Islet of Langerhans (tissue), 1 donor: ENCODE measurements around the gene ANKEF1.
"Not testable (repeated sequence)": the region's sequence is repeated elsewhere in the genome, so short reads cannot be mapped to it uniquely, and the experiment has no call there.

Experiments
- FAIRE-seq: peaks from one replicate; lab custom pipeline; 2011; peaks lifted over from hg19 to GRCh38; lab: Jason Lieb, UNC

Gene ANKEF1

DNA sequence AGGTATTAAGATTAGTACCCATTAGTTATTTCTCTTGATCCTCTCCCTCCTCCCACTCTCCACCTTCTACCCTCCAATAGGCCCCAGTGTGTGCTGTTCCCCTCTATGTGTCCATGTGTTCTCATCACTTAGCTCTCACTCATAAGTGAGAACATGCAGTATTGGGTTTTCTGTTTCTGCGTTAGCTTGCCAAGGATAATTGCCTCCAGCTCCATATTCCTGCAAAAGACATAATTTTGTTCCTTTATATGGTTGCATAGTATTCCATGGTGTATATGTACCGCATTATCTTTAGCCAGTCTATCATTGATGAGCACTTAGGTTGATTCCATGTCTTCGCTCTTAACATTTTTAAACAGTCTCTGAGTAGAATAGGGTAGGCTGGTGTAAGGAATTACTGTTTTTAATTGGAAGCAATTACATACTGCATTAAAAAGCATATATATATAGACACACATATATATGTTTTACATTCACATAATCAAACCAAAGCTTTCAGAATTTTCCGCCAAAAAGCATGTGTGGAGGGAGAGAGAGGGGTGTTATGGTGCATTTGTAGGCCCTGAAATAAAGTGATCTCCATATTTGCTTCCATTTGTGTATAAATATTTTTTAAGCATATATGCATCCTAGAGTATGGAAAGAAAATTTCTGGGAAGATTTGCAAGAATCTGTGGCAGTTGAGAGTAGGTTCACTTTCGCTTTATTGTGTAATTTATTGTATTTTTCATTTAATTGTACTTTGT lies 709 bp upstream of the ANKEF1 start:
- FAIRE-seq: peak; percentile 9

DNA sequence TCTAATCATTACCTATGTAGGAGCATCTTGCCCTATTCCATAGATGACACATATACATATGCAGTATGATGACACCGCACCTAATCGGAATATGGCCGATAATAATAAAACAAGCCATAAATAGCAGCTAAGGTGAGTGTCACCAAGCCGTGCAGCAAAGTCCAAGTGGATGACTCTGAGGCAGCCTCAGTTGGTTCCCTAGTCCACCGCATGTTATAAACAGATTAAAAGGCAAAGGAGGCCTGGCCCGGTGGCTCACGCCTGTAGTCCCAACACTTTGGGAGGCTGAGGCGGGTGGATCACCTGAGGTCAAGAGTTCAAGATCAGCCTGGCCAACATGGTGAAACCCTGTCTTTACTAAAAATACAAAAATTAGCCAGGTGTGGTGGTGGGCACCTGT lies 1.5 kb downstream of the ANKEF1 start:
- not testable (repeated sequence) for FAIRE-seq

DNA sequence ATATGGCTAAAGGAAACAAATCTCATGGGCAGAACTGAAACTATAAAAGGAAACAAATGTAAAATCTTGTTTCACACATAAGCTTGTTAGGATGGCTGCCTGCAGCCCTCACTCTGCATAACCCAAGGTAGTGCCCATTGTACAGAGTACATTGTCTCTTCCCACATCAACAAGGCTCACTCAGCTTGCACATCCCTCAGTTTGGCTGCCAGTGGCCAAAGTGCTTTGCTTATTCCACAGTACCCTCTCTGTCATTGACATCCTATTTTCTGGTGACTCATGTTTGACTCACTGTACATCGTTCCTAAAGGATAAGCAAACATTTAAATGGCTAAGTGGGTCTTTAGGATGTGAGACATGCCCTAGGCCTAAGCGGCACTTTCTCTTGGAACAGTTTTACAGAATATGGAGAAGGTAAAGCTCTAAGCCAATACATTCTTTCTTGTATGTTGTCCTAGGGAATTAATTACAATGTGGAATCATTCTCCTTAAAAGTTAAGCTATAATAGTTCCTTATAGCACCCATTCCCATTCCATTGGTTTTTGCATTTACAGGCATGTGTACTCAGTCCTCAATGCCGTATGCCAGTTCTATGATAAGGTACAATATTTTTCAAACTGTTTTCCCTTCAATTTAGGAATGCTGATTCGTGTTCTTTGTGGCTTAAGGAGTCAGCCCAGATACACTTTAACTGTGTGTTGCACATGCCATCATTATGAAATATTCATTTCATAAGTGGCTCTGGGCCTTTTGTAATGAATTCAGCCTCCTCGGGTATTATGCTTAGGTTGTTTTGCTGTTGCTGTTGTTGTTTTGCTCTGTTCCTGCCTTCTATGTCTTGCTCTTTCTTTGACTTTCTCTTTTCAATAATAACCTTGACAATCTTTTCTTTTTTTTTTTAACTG lies 5.5 kb downstream of the ANKEF1 start:
- no peak for FAIRE-seq

DNA sequence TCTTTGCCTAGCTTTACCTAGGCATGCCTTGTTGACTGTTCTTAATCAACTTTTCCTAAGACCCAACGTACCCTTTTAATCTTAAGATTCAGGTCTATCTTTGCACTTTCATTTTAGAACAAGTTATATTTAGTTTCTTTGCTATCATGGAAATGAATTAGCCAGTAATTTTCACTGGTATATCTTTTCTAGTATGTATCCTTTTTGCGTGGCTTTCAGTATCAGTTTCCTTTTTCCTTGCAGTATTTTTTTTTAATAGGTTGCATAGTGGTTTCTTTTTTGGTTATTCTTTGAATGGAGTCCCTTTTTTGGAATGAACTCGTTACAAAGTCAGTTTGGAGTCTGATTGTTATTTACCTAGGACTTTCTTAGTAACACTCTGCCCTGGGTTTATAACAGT lies 7.3 kb downstream of the ANKEF1 start:
- FAIRE-seq: no peak

DNA sequence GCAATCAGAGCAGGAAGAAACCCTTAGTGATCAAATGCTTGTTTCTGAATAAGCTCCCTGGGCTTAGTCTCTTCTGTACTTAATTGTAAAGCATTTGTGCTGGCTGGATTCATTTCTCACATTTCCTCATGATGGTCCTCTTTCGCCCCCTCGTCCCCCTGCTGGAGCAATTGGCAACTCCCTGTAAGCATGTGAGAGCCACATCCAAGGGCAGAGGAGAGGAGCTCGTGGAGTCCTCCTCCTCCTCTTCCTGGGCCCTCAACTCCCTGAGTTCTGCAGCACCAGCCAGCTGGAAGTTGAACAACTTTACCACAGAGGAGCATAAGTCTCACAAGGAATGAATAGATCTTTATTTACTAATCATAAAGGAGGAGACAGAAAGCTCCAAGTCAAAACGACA lies 12.6 kb downstream of the ANKEF1 start:
- FAIRE-seq: peak; percentile 9

DNA sequence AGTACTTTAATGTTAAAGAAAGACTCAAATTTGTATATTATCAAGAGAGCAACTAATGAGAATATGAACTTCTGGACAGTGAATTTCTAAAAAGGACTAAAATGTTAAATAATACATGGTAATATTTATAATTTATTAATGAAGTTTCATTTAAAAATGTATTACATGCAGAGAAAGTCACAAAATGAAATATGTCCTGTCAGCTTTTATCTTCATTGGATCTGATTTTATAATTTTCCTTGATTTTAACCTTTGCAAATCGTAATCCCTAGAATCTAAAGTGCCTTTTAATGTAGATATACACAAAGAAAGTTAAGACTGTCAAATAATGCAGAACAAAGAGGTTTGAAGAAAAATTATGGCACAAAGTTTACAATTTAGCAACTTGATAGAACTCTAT lies 16.4 kb downstream of the ANKEF1 start:
- FAIRE-seq: peak; percentile 83

DNA sequence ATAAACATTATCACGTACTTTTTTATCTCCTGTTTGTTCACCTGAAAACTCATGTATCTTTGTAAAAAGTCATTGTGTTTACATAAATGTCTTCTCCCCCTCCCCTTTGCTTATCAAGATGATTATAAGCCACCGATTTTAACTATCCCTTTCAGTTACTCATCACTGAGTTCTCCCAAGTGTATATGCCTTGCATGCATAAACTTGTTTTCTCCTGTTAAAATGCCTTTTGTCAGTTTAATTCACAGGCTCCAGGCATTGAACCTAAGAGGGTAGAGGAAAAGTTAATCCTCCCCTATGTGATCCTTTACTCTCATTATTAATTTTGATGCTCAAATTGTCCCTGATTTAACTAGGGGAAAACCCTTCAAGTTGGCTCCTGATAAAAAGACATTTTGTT lies 24.2 kb downstream of the ANKEF1 start:
- no peak for FAIRE-seq

DNA sequence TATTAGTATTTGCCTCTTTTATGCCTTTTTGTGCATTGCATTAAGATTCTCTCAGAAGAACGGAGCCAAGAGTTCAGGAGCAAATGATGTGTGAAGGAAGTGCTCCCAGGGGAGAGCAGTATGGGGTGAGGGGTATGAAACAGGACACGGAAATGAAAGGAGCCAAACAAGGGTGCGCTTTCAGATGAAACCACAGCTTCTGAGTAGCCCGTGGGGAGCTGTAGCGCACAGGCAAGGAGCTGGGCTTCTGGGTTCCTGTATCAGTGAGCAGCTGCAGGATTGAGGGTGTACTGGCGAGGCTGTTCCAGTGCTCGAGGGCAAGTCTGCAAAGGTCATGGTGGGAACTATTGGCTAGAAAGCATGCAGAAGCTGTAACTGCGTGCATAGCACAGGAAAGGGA lies 25.4 kb downstream of the ANKEF1 start:
- no peak for FAIRE-seq

DNA sequence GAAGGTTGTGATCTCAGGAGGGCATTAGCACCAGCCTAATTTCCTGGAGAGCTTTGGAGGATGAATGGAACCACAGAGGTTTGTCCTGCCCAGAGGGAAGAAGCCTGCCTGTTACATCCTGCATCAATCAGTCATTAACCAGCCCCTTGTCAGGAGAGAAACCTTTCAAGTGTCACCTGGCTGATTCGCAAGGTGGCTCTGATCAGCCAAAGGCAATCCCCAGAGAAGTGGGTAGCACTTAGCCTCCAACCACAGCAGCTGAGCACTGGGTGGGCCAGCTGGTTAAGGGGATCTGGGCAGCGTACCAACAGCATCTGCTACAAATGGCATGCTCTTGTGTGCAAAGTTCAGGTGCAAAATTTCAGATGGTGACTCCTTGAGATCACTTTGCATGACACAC lies 26.9 kb downstream of the ANKEF1 start:
- no peak for FAIRE-seq

DNA sequence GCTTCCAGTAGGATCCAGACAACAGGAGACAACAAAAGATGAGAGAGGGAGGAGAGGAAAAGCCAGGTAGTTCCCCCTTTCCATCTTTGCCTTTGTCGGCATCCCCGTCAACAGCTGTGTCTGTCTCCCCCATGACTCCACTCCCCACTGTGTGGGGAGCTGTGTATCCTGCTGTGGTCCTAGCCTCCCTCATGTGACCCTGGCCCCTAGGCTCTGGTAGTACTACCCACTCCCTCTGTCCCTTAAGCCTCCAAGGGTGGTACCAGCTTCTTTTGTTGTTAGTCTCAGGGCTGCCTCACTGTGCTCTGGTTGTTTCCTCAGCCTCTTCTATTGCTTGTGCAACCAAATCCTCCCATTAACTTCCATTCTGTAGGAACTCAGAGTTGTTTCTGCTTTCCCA lies 28.7 kb downstream of the ANKEF1 start:
- no peak for FAIRE-seq

DNA sequence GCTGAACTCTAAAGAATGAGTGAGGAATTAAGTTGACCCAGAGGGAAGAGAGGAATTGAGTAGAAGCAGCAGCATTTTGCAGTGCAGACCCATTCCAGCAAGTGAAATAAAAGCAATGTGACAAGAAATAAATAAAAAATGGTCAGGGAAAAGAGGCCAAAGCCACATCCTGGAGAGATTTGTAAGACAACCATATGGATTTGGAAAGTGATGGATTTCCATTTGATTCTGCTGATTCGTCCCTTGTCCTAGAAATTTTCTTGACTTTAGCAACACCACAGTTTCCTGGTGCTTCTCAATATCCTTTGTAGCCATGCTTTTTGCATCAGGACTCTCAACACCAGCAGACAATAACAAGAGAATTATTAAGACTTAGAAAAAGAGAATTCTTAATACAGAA lies 29.8 kb downstream of the ANKEF1 start:
- FAIRE-seq: no peak

DNA sequence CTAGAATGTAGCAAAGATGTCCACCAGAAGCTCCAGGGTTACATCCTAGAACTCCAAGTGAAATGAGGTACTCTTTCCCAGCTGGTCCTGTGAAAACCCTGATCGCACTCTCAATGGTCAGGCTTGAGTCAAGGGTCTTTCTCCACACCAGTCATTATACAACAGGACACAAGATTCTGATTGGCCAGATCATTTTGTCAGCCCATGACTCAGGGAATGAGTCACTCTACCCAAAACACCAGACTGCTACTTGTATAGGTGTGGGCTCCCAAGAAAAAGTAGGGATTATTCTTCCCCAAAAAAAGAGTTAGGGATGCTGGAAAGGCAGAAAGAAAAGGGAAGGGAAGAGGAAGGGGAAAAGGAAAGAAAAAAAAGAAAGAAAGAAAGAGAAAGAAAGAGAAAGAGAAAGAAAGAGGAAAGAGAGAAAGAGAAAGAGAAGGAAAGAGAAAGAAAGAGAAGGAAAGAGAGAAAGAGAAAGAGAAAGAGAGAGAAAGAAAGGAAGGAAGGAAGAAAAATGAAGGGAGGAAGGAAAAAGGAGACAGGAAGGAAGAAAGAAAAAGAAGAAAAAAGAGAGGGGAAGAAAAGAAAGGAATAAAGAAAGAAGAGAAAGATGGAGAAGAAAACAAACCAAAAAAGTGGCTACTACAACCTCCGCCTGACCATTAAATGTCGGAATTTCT lies 30.5 kb downstream of the ANKEF1 start:
- no peak for FAIRE-seq

DNA sequence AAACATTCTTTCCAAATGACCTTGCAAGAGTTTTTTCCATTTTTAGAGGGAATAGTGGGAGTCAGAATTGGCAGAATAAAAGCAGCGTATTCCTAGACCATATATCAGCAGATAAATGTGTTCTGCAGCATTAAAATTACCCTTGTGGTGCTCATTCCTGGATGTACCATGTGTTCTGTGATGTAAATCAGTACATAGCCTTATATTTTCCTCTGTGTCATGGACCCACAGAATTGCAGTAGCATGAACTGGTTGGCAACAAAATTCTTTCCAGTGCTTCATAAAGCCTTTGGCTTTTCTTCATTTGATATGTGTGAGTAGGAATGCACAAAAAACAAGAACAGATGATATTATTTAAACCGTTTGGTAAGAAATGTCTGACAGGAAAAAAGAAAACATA lies 32.5 kb downstream of the ANKEF1 start:
- no peak for FAIRE-seq

DNA sequence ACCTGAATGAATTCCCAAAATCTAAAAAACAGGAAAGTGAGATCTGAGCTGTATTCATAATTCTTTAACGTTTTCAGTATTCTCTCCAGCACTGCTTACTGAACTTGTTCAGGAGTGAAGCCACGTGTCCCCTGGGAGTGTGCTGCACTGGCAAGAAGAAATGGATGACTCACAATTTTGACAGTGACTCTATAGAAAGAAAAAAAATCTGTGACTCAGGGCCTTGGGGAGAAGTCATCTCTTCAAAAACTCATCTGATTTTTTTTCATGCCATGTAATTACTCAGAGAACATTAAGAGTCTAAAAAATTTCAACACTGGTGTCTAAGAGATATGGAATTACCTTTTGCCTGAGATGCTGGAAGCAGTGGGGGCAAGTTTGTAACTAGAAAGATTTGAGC lies 39.7 kb downstream of the ANKEF1 start:
- FAIRE-seq: no peak

DNA sequence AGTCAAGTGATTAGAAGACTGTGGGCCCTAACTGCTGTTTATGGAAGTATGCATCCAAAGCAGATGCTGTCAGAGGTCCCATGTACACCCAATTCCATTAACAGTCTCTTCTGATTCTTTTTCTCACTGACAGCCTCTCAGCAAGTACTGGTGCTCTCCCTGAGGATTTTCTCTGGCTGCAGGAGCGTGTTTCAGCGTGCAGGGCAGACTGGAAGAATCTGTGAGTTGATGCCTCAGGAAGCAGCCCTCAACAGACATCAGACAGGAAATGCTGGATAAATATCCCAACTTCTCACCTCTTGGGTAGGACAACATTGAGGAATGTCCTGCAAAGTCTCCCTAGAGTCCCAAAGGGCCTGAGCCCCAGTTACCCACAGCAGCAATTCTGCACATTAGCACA lies 40.8 kb downstream of the ANKEF1 start:
- FAIRE-seq: no peak

DNA sequence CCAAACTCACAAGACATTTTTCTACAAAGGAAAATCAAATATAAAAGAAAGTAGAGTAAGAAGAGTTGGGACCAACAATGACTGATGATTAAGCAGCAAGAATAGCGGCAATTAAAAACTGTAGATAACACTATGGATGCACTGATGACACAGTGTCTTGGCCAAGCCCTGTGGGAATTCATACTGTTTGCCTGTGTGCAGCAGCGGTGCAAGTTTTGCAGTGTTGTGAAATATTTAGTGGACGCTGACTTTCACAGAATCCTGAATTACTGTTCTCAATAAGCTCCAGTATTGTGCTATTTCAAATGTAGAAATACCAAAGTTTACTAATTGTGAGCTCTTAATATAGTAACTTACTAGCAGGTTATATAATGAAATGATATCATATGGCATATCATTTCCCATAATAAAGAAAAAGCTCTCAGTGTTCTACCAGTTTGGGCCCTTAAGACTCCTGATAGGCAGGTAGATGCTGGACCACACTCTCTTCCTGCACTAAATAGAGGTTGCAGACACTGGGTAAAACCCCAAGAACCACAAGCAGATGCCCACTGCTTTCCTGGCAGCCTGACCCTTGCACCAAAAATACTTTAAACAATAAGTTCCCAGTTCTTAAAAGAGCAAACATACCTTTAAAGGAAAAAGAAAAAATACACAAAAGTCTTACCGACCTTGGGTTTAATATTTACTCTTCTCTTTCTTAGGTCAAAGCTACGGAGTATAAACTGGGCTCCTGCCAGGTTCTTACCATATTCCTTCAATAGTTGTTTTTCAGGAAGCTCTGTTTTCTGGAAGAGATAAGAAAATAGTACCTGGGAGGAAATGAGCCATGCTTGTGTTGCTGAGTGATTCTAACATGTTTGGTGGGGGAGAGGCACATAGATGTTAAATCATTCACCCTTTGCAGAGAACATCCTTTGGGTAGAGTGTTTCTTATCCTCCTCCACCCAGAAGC lies 41.6 kb downstream of the ANKEF1 start:
- FAIRE-seq: peak; percentile 27

DNA sequence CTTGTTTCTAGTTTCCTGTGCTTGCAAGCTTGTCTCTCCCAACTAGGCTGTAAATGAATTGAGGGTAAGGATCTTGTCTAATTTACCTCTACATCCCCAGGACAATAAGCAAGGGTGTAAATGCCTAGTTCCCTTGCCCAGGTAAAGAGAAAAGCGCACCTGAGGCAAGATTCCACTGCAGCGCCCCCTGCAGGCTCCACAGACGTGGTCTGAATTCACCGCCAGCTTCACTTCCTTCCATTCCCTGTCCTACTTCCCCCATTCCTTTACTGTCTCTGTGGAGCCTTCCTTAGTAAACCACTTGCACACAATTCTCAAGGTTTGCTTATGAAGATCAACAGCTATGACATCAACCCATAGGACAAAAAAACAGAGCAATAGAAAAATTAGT lies 42.3 kb downstream of the ANKEF1 start:
- FAIRE-seq: no peak

DNA sequence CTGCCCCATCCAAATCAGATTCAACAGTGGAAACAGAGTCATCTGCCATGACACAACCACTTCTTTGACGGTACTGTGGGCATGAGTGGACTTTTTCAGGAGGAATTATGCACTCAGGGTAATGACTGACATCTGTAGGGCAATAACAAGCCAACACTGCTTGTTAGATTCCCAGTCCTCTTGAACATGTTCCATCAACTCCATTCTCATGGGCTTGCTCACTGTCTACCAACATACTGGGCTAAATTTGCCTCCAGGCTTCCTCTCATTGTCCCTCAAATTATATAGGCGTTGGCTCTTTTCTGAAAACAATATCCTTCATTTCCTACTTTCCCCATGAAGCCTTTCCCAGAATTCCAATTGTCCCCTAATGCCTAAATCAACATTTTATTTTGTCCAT lies 43.1 kb downstream of the ANKEF1 start:
- FAIRE-seq: no peak

DNA sequence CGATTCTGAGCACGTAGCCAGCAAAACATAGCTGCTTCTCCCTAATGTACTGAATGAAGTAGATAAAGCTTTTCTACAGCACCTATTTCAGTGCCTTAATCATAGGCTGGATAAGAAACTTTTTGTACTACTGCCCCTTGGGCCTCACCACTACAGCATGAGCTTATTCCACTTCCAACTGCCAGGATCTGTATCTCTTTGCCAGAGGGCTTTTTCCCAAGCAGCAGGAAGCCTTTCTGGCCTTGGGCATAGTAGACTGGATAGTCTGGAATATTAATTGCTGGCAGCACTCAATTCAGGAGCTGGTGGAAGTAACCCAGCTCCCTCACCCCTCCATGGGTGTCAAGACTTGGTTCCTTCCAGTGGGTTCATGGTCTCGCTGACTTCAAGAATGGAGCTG lies 43.6 kb downstream of the ANKEF1 start:
- FAIRE-seq: no peak

DNA sequence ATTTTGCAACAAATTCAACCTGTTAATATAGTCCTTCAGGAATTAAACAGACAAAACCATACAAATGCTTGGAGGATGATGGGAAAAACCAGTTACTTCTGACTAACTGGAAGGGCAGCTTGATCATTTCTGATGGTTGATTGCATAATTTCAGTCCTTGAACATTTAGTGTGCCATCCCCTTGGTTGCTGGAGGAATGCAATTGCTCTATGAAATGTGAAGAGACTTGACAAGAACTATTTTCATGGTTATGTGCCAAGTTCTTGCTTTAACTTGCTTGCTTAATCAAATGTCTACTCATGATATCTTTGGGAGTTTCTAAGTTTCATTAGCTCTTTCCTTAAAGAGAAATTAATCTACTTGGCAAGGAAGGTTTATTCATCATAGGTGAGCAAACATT lies 45.2 kb downstream of the ANKEF1 start:
- FAIRE-seq: no peak

DNA sequence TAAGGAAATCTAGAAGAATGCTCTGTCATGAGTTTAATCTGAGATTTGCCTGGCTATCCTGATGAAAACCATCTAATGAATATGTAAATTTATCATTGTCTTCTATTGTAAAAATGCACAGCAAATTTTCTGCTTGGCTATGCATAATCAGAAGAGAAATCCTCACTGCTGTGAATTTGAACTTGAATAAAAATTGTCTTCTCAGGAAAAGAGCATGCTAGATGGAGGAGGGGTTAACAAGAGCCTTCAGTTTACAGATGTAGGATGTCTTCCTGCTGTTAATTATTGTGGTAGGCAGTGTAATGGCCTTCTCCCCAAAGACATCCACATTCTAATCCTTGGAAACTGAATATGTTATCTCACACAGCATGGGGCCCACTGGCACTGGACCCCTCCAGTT lies 45.8 kb downstream of the ANKEF1 start:
- no peak for FAIRE-seq
